ENCODE results near the gene DIPK2A. TPM values are rescaled to one million over a fixed set of nuclear protein-coding genes. Genes with fewer than 3 reads are reported as not detected.

The DIPK2A gene
- total and polyA plus RNA-seq, 2 experiments from 2014 or later, result 19.0 to 38.5 TPM

GRCh38 chr3:143950810-143951209 is 20.8 kb upstream of the DIPK2A start:
- Histone ChIP-seq H3K27ac (ENCODE audit: low read depth) (no peak overlapping the region), H3K27me3 (ENCODE audit: insufficient read depth) (no peaks in the 10 kb centered on the region), H3K36me3 (ENCODE audit: insufficient read depth) (no peaks in the 10 kb centered on the region), H3K4me3 (no peak overlapping the region), H2AFZ (no peak overlapping the region), H3K4me1 (ENCODE audit: insufficient read depth) (no peaks in the 10 kb centered on the region), H3K4me2 (no peak overlapping the region), H4K20me1 (replicated peaks; ENCODE audit: insufficient read depth) (no peaks in the 10 kb centered on the region), H3K9me2 (ENCODE audit: insufficient read depth) (no peaks in the 10 kb centered on the region), H3K79me2 (replicated peaks; ENCODE audit: insufficient read depth) (no peaks in the 10 kb centered on the region), H3F3A (replicated peaks; ENCODE audit: low read depth) (no peaks in the 10 kb centered on the region)
- Mint-ChIP-seq H3K9me3 (no peaks in the 10 kb centered on the region), H3K36me3 (ENCODE audit: low read depth) (no peaks in the 10 kb centered on the region), H3K27ac (no peak overlapping the region), H3K4me1 (no peaks in the 10 kb centered on the region), H3K4me3 (no peak overlapping the region), H3K27me3 (ENCODE audit: insufficient read depth, low read depth, poor library complexity) (peaks cover 2% of the 10 kb centered on the region)
- TF ChIP-seq, protein P1, sequence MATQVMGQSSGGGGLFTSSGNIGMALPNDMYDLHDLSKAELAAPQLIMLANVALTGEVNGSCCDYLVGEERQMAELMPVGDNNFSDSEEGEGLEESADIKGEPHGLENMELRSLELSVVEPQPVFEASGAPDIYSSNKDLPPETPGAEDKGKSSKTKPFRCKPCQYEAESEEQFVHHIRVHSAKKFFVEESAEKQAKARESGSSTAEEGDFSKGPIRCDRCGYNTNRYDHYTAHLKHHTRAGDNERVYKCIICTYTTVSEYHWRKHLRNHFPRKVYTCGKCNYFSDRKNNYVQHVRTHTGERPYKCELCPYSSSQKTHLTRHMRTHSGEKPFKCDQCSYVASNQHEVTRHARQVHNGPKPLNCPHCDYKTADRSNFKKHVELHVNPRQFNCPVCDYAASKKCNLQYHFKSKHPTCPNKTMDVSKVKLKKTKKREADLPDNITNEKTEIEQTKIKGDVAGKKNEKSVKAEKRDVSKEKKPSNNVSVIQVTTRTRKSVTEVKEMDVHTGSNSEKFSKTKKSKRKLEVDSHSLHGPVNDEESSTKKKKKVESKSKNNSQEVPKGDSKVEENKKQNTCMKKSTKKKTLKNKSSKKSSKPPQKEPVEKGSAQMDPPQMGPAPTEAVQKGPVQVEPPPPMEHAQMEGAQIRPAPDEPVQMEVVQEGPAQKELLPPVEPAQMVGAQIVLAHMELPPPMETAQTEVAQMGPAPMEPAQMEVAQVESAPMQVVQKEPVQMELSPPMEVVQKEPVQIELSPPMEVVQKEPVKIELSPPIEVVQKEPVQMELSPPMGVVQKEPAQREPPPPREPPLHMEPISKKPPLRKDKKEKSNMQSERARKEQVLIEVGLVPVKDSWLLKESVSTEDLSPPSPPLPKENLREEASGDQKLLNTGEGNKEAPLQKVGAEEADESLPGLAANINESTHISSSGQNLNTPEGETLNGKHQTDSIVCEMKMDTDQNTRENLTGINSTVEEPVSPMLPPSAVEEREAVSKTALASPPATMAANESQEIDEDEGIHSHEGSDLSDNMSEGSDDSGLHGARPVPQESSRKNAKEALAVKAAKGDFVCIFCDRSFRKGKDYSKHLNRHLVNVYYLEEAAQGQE (IDR thresholded peaks at IDR 0.05; ENCODE audit: unreplicated experiment), result no peak
- no peak for TF ChIP-seq ZNF114 (CRISPR knock-in tag; IDR thresholded peaks at IDR 0.05)
- TF ChIP-seq ZNF462 (CRISPR knock-in tag; IDR thresholded peaks at IDR 0.05), result no peak
- no peak for TF ChIP-seq EZH2phosphoT487 (IDR thresholded peaks at IDR 0.05; ENCODE audit: unreplicated experiment)
- TF ChIP-seq, protein P2, sequence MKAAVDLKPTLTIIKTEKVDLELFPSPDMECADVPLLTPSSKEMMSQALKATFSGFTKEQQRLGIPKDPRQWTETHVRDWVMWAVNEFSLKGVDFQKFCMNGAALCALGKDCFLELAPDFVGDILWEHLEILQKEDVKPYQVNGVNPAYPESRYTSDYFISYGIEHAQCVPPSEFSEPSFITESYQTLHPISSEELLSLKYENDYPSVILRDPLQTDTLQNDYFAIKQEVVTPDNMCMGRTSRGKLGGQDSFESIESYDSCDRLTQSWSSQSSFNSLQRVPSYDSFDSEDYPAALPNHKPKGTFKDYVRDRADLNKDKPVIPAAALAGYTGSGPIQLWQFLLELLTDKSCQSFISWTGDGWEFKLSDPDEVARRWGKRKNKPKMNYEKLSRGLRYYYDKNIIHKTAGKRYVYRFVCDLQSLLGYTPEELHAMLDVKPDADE (IDR thresholded peaks at IDR 0.05), result no peak
- no peak for TF ChIP-seq EZH2 (IDR thresholded peaks at IDR 0.05; ENCODE audit: low read depth, unreplicated experiment)
- no peak for TF ChIP-seq CTCF (conservative IDR thresholded peaks at IDR 0.05; ENCODE audit: low read depth in 2 of 2)
- TF ChIP-seq JUNB (IDR thresholded peaks at IDR 0.05; ENCODE audit: unreplicated experiment), result no peak
- TF ChIP-seq STAT1 (IDR thresholded peaks at IDR 0.05; ENCODE audit: unreplicated experiment), result no peak
- no peak for TF ChIP-seq POLR2AphosphoS5 (IDR thresholded peaks at IDR 0.05; ENCODE audit: low read depth)
- no peak for TF ChIP-seq CREB1 (CRISPR knock-in tag; IDR thresholded peaks at IDR 0.05; ENCODE audit: low read depth)
- TF ChIP-seq NANOG (IDR thresholded peaks at IDR 0.05; ENCODE audit: borderline replicate concordance), result no peak
- TF ChIP-seq ZNF331 (CRISPR knock-in tag; IDR thresholded peaks at IDR 0.05; ENCODE audit: low read depth), result no peak
- ATAC-seq (no peak), DNase-seq (ENCODE audit: low spot score) (no peak)
